Upper lobe of left lung (tissue), 6 donors: ENCODE data around the gene COA7. TPM values are rescaled to one million over a fixed set of nuclear protein-coding genes. Genes with fewer than 3 reads are reported as not detected.

Source experiments
- ATAC-seq, 2 donors: fragments of 200-7000 bp; cut with Tn5 transposase; one replicate each; pipeline ENCODE4 v1.9.1; 2022; ENCODE audit warnings: mild to moderate bottlenecking in 2 of 2, moderate library complexity in 2 of 2; ENCODE audit not compliant: low FRiP score in 2 of 2
- DNase-seq, 2 donors: peaks; one replicate each; pipeline ENCODE4 v3.0.0-alpha.2; 2019 to 2020
- H3K27ac ChIP-seq, 4 donors: fragments of 200-600 bp; sonication (generic); one replicate each; pipeline ENCODE4 v1.5.1; 2016 to 2019
- H3K27me3 ChIP-seq, 4 donors: fragments of 200-600 bp; sonication (generic); one replicate each; pipeline ENCODE4 v1.5.1; 2017 to 2019
- H3K36me3 ChIP-seq, 4 donors: fragments of 200-600 bp; sonication (generic); one replicate each; pipeline ENCODE4 v1.5.1; 2016 to 2019
- H3K4me1 ChIP-seq, 4 donors: fragments of 200-600 bp; sonication (generic); one replicate each; pipeline ENCODE4 v1.5.1; 2018 to 2019
- H3K4me3 ChIP-seq, 4 donors: fragments of 200-600 bp; sonication (generic); one replicate each; pipeline ENCODE4 v1.5.1; 2017 to 2019; ENCODE audit warnings: mild to moderate bottlenecking in 2 of 4, moderate library complexity in 1 of 4
- H3K9me3 ChIP-seq, 4 donors: fragments of 200-600 bp; sonication (generic); one replicate each; pipeline ENCODE4 v1.5.1; 2018 to 2019
- CTCF ChIP-seq, 6 experiments: fragments of 450-650 bp in 4 of 6; fragments of 200-600 bp in 2 of 6; sonication (generic) in 2 of 6; IDR thresholded peaks; one replicate each; pipeline ENCODE4 v1.5.1; 2016 to 2019; ENCODE audit warnings: antibody characterized with exemption in 6 of 6
- EP300 ChIP-seq, 4 donors: sonication (generic); formaldehyde crosslinking; IDR thresholded peaks; one replicate each; pipeline ENCODE4 v1.5.1; 2017; ENCODE audit warnings: antibody characterized with exemption in 4 of 4, control low read depth in 2 of 4
- POLR2A ChIP-seq, 4 donors: fragments of 450-650 bp; IDR thresholded peaks; one replicate each; pipeline ENCODE4 v1.5.1; 2016 to 2017; ENCODE audit warnings: antibody characterized with exemption in 4 of 4, mild to moderate bottlenecking in 2 of 4
- POLR2AphosphoS5 ChIP-seq, 2 donors: sonication (generic); formaldehyde crosslinking; IDR thresholded peaks; one replicate each; pipeline ENCODE4 v1.5.1; 2017; ENCODE audit warnings: antibody characterized with exemption in 2 of 2
- WGBS, 2 donors: methylation state at CpG; one replicate each; pipeline ENCODE4 v1.1.5; 2017 to 2018; 5-methylcytosine and 5-hydroxymethylcytosine counted together
- total RNA-seq, 6 donors: library from RNA; depleted of rRNA in 4 of 6; stranded (reverse); fragments of >200 nt in 4 of 6; gene quantifications; one replicate each; pipeline versions ENCODE4 v1.1.0 to v1.2.1, GENCODE V29; 2016 to 2021
- donor health status: DM: no; HTN: no; CAD: no; lungs with moderate emphysema.
- donor health status: DM: no; HTN: yes; CAD: no; lungs with severe emphysema.

Gene COA7
- total RNA-seq, 6 donors from 2014 or later: 2.2 to 20.8 (median 10.6) TPM

DNA sequence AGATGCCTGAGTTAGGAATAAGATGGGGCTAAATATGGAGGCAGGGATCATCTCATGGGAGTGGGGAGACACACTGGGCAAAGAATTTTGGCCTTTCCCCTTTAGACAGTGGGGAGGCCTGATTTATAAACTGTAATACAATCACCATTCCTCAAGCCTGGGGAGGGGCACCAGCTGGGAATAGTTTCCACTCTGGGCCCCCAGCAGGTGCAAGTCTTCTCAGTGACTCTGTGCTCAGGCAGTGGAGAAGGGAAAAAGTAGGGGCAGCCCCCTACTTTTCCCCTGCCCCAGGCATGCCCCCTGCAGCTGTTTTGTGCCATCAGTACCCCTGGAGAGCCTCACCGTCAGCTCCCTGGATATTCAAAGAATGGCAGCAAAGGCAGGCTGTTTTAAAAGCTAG is 19.1 kb downstream of the COA7 start:
- WGBS, 2 donors: 95 to 100% methylated on average over 1 of the region's 1 CpG
- TF ChIP-seq POLR2AphosphoS5 (IDR thresholded peaks at IDR 0.05) (no peak), EP300 (IDR thresholded peaks at IDR 0.05) (no peak), POLR2A (IDR thresholded peaks at IDR 0.05) (no peak), CTCF (IDR thresholded peaks at IDR 0.05) (no peak)
- H3K27me3 ChIP-seq: no peaks in the 10 kb centered on the region
- H3K36me3 ChIP-seq: no peaks in the 10 kb centered on the region
- ATAC-seq (no peak), DNase-seq (no peak)
- no peak overlapping the region for H3K4me3 ChIP-seq
- peaks cover 4 to 13% (median 11%) of the 10 kb centered on the region in 4 donors for H3K4me1 ChIP-seq
- H3K9me3 ChIP-seq: no peaks in the 10 kb centered on the region
- H3K27ac ChIP-seq: no peak overlapping the region

DNA sequence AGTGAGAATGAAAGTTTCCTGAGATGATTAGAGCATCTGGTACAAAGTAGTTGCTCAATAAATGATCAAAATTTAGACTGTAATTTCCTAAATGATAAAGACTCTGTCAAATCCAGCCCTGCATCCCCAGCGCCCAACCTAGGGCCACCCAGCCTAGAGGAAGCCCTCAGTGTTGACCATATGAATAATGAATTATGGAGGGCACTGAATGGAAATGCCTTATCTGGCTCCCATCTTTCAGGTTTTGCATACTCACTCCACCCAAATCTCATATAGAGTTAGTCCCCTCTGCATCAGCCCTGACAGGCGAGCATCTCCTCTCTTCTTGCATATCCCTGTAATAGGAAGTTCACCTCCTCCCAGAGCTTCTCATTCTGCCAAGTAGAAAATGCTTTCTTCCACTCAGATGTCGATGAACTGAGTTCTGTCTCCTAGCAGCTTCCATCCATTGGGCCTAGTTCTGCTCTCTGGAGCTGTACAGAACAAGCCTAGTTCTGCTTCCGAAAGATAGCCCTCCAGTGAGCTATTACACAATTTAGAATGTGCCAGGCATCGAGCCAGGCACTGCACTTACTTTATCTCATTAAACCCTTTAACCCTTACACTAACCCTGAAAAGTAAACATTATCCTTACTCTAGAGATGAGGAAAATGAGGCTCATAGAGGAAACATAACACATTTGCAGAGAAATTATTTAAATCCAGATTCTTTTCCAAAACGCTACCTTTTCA is 20.9 kb downstream of the COA7 start:
- no peak overlapping the region for H3K27ac ChIP-seq
- 59 to 60% methylated on average over 6 of the region's 6 CpGs for whole genome bisulfite sequencing, 2 donors
- H3K9me3 ChIP-seq: no peaks in the 10 kb centered on the region
- TF ChIP-seq POLR2A (IDR thresholded peaks at IDR 0.05): no peak
- no peak for TF ChIP-seq EP300 (IDR thresholded peaks at IDR 0.05)
- TF ChIP-seq CTCF (IDR thresholded peaks at IDR 0.05): no peak
- TF ChIP-seq POLR2AphosphoS5 (IDR thresholded peaks at IDR 0.05): no peak
- no peaks in the 10 kb centered on the region for H3K27me3 ChIP-seq
- ATAC-seq (peak in 1 of 2 donors; percentile 69), DNase-seq (peak in 1 of 2 donors; percentile 56)
- H3K4me1 ChIP-seq: peaks cover 4 to 13% (median 11%) of the 10 kb centered on the region in 4 donors
- no peaks in the 10 kb centered on the region for H3K36me3 ChIP-seq
- H3K4me3 ChIP-seq: no peak overlapping the region

- H3K9me3 ChIP-seq: no peaks in the 10 kb centered on the region
- no peak overlapping the region for H3K27ac ChIP-seq
- 87% methylated on average over 8 of the region's 8 CpGs; no CpG with 5 or more reads in 1 of the 2 donors for WGBS, 2 donors
- peaks cover 4 to 13% (median 11%) of the 10 kb centered on the region in 4 donors for H3K4me1 ChIP-seq
- peak; percentile 49 to 75 for ATAC-seq
- H3K27me3 ChIP-seq: no peaks in the 10 kb centered on the region
- H3K4me3 ChIP-seq: no peak overlapping the region
- no peak for TF ChIP-seq EP300 (IDR thresholded peaks at IDR 0.05)
- TF ChIP-seq POLR2A (IDR thresholded peaks at IDR 0.05): no peak
- no peak for TF ChIP-seq CTCF (IDR thresholded peaks at IDR 0.05)
- peak in 1 of 2 donors; percentile 55 for DNase-seq
- H3K36me3 ChIP-seq: no peaks in the 10 kb centered on the region
These were observed 21.8 kb downstream of the COA7 start for GRCh38 chr1:52676249-52676903.

GRCh38 chr1:52674497-52675384 is 23.4 kb downstream of the COA7 start:
- peaks cover 4 to 13% (median 11%) of the 10 kb centered on the region in 4 donors for H3K4me1 ChIP-seq
- H3K27me3 ChIP-seq: no peaks in the 10 kb centered on the region
- H3K9me3 ChIP-seq: no peaks in the 10 kb centered on the region
- WGBS, 2 donors: 70 to 76% methylated on average over 5 to 6 of the region's 6 CpGs
- no peak for DNase-seq
- H3K4me3 ChIP-seq: no peak overlapping the region
- no peaks in the 10 kb centered on the region for H3K36me3 ChIP-seq
- ATAC-seq: no peak
- H3K27ac ChIP-seq: no peak overlapping the region
- TF ChIP-seq EP300 (IDR thresholded peaks at IDR 0.05) (no peak), POLR2A (IDR thresholded peaks at IDR 0.05) (no peak), POLR2AphosphoS5 (IDR thresholded peaks at IDR 0.05) (no peak), CTCF (IDR thresholded peaks at IDR 0.05) (no peak)
